ENCODE measurements around the gene DRC7. TPM values are rescaled to one million over a fixed set of nuclear protein-coding genes. Genes with fewer than 3 reads are reported as not detected.

Gene DRC7
- total RNA-seq, 1 donor from 2014 or later = not detected

DNA sequence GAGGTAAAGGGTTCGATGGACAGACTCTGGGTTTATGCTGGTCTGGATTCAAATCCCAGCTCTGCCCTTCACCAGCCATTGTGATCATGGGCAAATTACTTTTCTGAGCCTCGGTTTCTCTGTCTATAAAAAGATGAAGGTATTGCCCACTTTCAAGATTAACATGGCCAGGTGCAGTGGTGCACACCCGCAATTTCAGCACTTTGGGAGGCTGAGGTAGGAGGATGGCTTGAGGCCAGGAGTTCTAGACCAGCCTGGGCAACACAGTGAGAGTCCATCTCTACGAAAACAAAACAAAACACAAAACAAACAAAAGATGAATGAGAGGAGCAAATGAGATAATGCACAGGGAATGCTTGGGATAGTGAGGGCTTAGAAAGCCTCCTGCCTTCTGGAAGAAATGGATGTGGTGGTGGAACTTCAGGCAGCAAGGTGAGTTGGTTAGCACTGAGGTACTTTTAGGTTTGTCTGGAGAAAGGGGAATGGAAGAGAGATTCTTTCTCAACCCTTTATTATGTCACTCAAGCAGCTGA, 18.0 kb upstream of the DRC7 start:
- DNase-seq (ENCODE audit: low read depth) = no peak

DNA sequence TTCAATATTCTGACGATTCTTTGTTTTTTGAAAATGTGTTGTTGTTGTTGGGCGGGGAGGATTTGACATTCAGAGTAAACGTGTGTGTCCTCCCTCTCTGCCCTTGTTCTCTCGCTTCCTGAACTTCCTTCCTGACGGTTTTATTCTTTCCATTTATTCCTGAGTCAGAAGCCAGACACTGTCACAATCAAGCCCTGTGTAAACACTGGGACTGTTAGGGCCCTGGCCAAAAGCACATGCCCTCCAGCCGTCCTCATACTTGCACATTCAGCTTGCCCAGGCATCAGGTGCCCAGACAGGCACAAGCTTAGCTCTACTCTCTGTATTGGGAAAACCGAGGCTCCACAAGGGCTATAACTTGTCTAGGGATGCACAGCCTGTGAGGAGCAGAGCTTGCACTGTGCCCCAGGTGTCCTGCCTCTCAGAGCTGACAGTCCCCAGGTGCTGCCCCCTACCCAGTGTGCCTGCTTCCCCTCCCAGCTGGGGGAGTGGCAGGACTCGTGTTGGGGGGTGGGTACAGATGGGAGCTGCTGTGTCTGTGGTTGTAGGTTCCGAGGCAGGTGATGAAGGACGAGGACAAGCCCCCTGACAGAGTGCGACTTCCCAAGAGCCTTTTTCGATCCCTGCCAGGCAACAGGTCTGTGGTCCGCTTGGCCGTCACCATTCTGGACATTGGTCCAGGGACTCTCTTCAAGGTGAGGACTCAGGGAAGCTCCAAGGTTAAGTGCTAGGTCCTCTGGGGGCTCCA, 16.8 kb upstream of the DRC7 start:
- DNase-seq (ENCODE audit: low read depth) = no peak

GRCh38 chr16:57679016-57679415, 15.6 kb upstream of the DRC7 start:
- no peak for DNase-seq (ENCODE audit: low read depth)

DNA sequence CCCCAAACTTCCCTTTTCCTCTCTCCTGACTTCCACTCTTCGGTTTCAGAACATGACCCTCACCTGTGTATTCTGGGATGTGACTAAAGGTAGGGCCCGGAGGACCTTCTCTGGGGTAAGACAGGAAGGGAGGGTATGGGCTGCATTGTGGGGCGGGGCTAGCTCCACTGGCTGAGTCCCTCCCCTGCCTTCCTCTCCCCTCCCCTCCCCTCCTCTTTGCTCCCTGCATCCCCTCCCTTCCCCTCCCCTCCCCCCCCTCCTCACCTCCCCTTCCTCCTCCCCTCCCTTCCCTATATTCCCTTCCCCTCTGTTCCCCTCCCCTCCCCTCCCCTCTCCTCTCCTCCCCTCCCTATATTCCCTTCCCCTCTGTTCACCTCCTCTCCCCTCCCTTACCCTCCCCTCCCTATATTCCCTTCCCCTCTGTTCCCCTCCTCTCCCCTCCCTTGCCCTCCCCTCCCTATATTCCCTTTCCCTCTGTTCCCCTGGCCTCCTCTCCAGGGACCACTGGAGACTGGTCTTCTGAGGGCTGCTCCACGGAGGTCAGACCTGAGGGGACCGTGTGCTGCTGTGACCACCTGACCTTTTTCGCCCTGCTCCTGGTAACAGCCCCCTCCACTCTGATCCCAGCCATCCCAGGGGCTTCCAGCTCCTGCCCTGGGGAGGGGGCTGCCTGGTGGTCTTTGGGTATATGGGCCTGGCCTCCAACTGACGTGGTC, 14.7 kb upstream of the DRC7 start:
- DNase-seq (ENCODE audit: low read depth) = no peak

GRCh38 chr16:57680842-57681375, 13.7 kb upstream of the DRC7 start:
- DNase-seq (ENCODE audit: low read depth) = no peak

DNA sequence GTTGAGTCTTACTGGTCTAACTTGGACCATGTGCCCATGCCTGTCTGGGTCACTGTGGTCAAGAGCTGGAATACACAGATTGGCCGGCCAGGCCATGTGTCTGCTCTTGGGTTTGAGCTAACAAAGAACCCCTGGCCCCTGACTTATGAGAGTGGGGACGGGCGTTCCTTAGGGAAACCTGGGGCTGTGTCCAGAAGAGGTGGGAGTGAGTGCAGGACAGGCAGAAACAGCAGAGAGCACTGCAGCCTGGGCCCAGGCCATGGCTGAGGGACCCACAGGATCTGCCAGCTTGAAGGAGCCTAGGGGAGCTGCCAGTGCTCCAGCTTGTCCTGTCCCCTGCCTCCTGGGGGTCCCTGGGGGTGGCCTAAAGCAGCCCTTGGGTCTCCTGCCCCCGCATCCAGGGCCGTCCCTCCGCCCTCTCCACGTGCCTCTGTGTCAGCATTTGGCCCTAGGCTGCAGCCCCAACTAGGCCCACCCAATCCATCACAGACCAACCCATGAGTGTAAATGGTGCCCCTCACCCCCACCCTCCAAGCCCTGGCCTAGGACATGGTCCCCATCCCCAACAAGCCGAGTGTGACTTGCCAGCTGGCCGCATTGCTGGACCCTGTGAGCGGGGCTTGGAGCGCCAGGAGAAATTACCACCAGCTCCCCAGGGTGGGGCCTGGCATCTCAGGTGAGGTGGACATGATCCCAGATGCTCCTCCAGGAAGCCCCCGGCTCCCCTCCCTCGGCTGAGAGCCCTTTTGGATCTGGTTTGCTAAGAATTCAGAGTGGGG, 12.5 kb upstream of the DRC7 start:
- no peak for DNase-seq (ENCODE audit: low read depth)

DNA sequence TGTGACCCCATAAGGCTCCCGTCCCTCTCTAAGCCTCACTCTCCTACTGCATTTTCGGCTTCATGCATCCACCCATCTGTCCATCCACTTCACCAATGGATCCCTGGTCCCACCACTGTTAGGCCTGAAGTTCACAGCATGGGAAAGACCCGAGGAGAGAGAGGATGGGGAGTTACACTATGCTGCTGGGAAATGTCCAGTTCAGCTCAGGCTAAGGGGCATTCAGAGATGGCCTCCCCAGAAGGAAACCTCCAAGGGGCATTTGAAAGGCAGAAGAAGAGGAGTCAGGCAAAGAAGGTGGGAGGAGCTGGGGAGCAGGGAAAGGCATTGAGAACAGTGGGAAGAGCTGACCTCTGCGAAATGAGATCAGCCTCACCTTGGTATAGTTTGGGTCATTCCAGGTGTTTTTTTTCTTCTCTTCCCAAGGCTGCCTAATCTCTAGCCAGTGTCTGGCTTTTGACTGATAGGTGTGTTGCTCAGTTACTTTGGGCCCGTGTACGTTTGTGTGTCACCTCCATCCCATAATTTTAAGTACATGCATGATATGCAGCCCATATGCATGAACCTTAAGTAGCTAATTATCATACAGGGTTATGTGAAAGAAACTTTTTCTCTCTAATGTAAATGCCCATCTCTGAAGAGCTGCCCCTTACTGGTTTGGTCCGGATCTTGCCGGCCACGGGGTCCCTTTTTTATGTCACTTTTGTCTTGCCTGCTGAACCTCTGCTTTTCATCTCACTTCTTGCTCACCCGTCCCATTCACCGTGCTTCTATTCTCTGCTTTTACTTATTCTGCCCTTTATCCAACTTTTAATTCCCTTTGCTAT, 11.6 kb upstream of the DRC7 start:
- no peak for DNase-seq (ENCODE audit: low read depth)

- DNase-seq (ENCODE audit: low read depth) = no peak
These were observed 10.7 kb upstream of the DRC7 start for GRCh38 chr16:57683636-57684545.

- no peak for DNase-seq (ENCODE audit: low read depth)
These were observed 9.8 kb upstream of the DRC7 start for GRCh38 chr16:57684626-57685358.

GRCh38 chr16:57685633-57686032, 9.0 kb upstream of the DRC7 start:
- no peak for DNase-seq (ENCODE audit: low read depth)

DNA sequence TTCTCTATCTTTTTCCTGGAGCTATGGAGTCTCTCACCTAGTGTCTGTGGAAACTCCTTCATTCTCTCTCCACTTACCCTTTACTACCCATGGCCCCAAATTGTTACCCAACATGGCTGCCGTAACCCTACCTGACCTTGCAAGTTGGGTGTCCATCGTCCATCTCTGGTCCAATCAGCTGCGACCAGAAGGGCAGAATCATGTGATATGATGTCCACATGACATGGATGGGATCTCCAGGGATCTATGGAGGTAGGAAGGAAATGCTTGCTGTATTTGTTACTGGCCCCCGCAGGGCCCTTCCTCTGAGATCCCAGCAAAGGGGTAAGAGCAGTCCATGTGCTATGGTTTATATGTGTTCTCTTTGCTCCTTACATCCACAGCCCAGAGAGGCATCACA, 8.0 kb upstream of the DRC7 start:
- DNase-seq (ENCODE audit: low read depth) = no peak

- no peak for DNase-seq (ENCODE audit: low read depth)
These were observed 7.2 kb upstream of the DRC7 start for GRCh38 chr16:57687363-57687929.

- no peak for DNase-seq (ENCODE audit: low read depth)
These were observed 6.1 kb upstream of the DRC7 start for GRCh38 chr16:57688487-57688986.

- no peak for DNase-seq (ENCODE audit: low read depth)
These were observed 5.4 kb upstream of the DRC7 start for GRCh38 chr16:57688987-57689761.

DNA sequence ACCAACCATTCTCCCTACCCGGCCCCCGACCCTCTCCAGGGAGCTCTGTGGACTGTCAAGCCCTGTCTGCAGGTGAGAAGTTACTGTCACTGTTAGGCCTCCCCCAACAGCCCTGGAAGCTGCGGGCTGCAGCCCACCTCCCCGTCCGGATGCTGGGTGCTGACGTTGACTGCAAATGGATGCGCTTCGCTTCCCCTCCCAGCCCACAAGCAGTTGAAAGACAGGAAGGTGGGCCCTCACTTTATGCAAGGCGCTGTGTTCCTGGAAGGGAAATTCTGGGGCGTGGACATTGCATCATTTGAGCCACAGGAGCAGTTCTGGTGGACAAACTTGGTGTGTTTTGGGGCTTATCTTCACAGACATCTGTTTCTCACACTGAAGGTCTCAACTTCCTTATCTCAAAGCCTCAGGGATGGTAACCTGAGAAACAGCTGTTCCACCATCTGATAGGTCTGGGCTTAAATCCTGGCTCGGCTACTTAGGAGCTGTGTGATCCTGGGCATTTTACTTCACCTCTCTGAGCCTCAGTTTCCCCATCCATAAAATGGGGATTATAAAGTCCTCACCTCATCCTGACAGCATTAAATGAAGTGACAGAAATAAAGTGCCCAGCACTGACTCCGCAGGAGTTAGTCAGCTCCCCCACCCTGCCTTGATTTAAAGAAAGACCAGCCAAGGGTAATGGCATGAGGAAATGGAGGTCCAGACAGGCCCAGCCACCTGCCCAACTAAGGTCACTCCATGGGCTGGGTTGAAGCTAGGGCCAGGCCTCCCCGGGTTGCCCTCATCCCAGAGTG, 4.6 kb upstream of the DRC7 start:
- no peak for DNase-seq (ENCODE audit: low read depth)

GRCh38 chr16:57690782-57691471, 3.7 kb upstream of the DRC7 start:
- DNase-seq (ENCODE audit: low read depth) = no peak

Measured in myocyte (in vitro differentiated cells).